Measurements from ENCODE around the gene ANKK1.

ANKK1 gene

GRCh38 chr11:113431746-113432145 lies 44.2 kb downstream of the ANKK1 start:
- no peaks in the 10 kb centered on the region for H3K36me3 ChIP-seq
- no peak overlapping the region for H3K4me3 ChIP-seq (ENCODE audit: low read depth, low read length)
- no peak overlapping the region for H3K27ac ChIP-seq
- DNase-seq: no peak
- H3K9me3 ChIP-seq (ENCODE audit: severe bottlenecking): no peaks in the 10 kb centered on the region
- H3K27me3 ChIP-seq (ENCODE audit: insufficient read depth, low read depth, severe bottlenecking): no peaks in the 10 kb centered on the region
- TF ChIP-seq CTCF (IDR thresholded peaks at IDR 0.05; ENCODE audit: low read depth, low read length): no peak

GRCh38 chr11:113435190-113435968 lies 47.8 kb downstream of the ANKK1 start:
- no peaks in the 10 kb centered on the region for H3K36me3 ChIP-seq
- no peaks in the 10 kb centered on the region for H3K9me3 ChIP-seq (ENCODE audit: severe bottlenecking)
- no peak for TF ChIP-seq CTCF (IDR thresholded peaks at IDR 0.05; ENCODE audit: low read depth, low read length)
- no peak for DNase-seq
- no peak overlapping the region for H3K27ac ChIP-seq
- no peaks in the 10 kb centered on the region for H3K27me3 ChIP-seq (ENCODE audit: insufficient read depth, low read depth, severe bottlenecking)
- H3K4me3 ChIP-seq (ENCODE audit: low read depth, low read length): no peak overlapping the region

GRCh38 chr11:113436672-113437252 lies 49.2 kb downstream of the ANKK1 start:
- H3K27me3 ChIP-seq (ENCODE audit: insufficient read depth, low read depth, severe bottlenecking): no peaks in the 10 kb centered on the region
- no peaks in the 10 kb centered on the region for H3K36me3 ChIP-seq
- TF ChIP-seq CTCF (IDR thresholded peaks at IDR 0.05; ENCODE audit: low read depth, low read length): no peak
- H3K9me3 ChIP-seq (ENCODE audit: severe bottlenecking): no peaks in the 10 kb centered on the region
- DNase-seq: peak; percentile 78
- H3K4me3 ChIP-seq (ENCODE audit: low read depth, low read length): no peak overlapping the region
- H3K27ac ChIP-seq: no peak overlapping the region

GRCh38 chr11:113440816-113441215 lies 53.2 kb downstream of the ANKK1 start:
- TF ChIP-seq CTCF (IDR thresholded peaks at IDR 0.05; ENCODE audit: low read depth, low read length): no peak
- no peaks in the 10 kb centered on the region for H3K9me3 ChIP-seq (ENCODE audit: severe bottlenecking)

GRCh38 chr11:113444502-113445123 lies 57.0 kb downstream of the ANKK1 start:
- Histone ChIP-seq H3K4me3 (ENCODE audit: low read depth, low read length) (no peak overlapping the region), H3K27ac (peak overlapping the region; percentile 22; the same call in 1 of the 2 replicates), H3K27me3 (ENCODE audit: insufficient read depth, low read depth, severe bottlenecking) (no peaks in the 10 kb centered on the region), H3K36me3 (no peaks in the 10 kb centered on the region), H3K9me3 (ENCODE audit: severe bottlenecking) (no peaks in the 10 kb centered on the region)
- peak; percentile 42 for DNase-seq
- no peak for TF ChIP-seq CTCF (IDR thresholded peaks at IDR 0.05; ENCODE audit: low read depth, low read length)

More at GRCh38 chr11:113440816-113441215, 53.2 kb downstream of the ANKK1 start:
- Histone ChIP-seq H3K27me3 (ENCODE audit: insufficient read depth, low read depth, severe bottlenecking) (no peaks in the 10 kb centered on the region), H3K36me3 (no peaks in the 10 kb centered on the region), H3K27ac (no peak overlapping the region), H3K4me3 (ENCODE audit: low read depth, low read length) (no peak overlapping the region)
- DNase-seq: no peak

All from WERI-Rb-1 (cell line).